SK-N-SH treated with all-trans-retinoic acid at 6 μM for 48 hours (cell line): Measurements from ENCODE around the gene NAGLU.

Experiments
- ATAC-seq: fragments of 200-7000 bp; cut with Tn5 transposase; 3 replicates; pipeline ENCODE4 v1.9.1; 2020; ENCODE audit warnings: mild to moderate bottlenecking, moderate library complexity
- BACH2 ChIP-seq: fragments of 250-450 bp; sonication (Bioruptor Pico); IDR thresholded peaks from 2 replicates; pipeline ENCODE4 v1.9.0; 2021; ENCODE audit warnings: mild to moderate bottlenecking, borderline replicate concordance
- CSDC2 ChIP-seq: fragments of 250-450 bp; sonication (Bioruptor Pico); IDR thresholded peaks from 2 replicates; pipeline ENCODE4 v1.5.0; 2020; ENCODE audit warnings: mild to moderate bottlenecking, moderate library complexity
- ESRRG ChIP-seq: fragments of 250-450 bp; sonication (Bioruptor Pico); IDR thresholded peaks from 2 replicates; pipeline ENCODE4 v1.6.1; 2021; ENCODE audit warnings: mild to moderate bottlenecking
- GLIS3 ChIP-seq: fragments of 250-450 bp; sonication (Bioruptor Pico); IDR thresholded peaks from 2 replicates; pipeline ENCODE4 v1.5.0; 2020; ENCODE audit warnings: mild to moderate bottlenecking, moderate library complexity
- ISL1 ChIP-seq: fragments of 250-450 bp; sonication (Bioruptor Pico); IDR thresholded peaks from 2 replicates; pipeline ENCODE4 v2.1.2; 2022; ENCODE audit warnings: mild to moderate bottlenecking, moderate library complexity
- OSR1 ChIP-seq: fragments of 250-450 bp; sonication (Bioruptor Pico); IDR thresholded peaks from 2 replicates; pipeline ENCODE4 v1.8.0; 2022; ENCODE audit warnings: moderate library complexity, mild to moderate bottlenecking, inconsistent platforms
- PATZ1 ChIP-seq: fragments of 250-450 bp; sonication (Bioruptor Pico); IDR thresholded peaks from 2 replicates; pipeline ENCODE4 v1.8.0; 2020; ENCODE audit warnings: mild to moderate bottlenecking, moderate library complexity, borderline replicate concordance
- POU6F1 ChIP-seq: fragments of 250-450 bp; sonication (Bioruptor Pico); IDR thresholded peaks from 2 replicates; pipeline ENCODE4 v1.8.0; 2021; ENCODE audit warnings: low read depth, mild to moderate bottlenecking, moderate library complexity, borderline replicate concordance
- RARB ChIP-seq: fragments of 250-450 bp; sonication (Bioruptor Pico); IDR thresholded peaks from 2 replicates; pipeline ENCODE4 v1.8.0; 2021; ENCODE audit warnings: mild to moderate bottlenecking, moderate library complexity
- SNAI2 ChIP-seq: fragments of 250-450 bp; sonication (Bioruptor Pico); IDR thresholded peaks from 2 replicates; pipeline ENCODE4 v1.5.0; 2020; ENCODE audit warnings: mild to moderate bottlenecking, moderate library complexity
- TCF4 ChIP-seq: fragments of 250-450 bp; sonication (Bioruptor Pico); IDR thresholded peaks from 2 replicates; pipeline ENCODE4 v1.8.0; 2021; ENCODE audit warnings: mild to moderate bottlenecking, moderate library complexity, borderline replicate concordance
- TOX ChIP-seq: fragments of 250-450 bp; sonication (Bioruptor Pico); IDR thresholded peaks from 2 replicates; pipeline ENCODE4 v1.8.0; 2021; ENCODE audit warnings: mild to moderate bottlenecking, moderate library complexity, borderline replicate concordance
- ZC3H10 ChIP-seq: fragments of 250-450 bp; sonication (Bioruptor Pico); IDR thresholded peaks from 2 replicates; pipeline ENCODE4 v1.5.1; 2021; ENCODE audit warnings: mild to moderate bottlenecking, moderate library complexity
- ZFP3 ChIP-seq: fragments of 250-450 bp; sonication (Bioruptor Pico); IDR thresholded peaks from 2 replicates; pipeline ENCODE4 v1.5.0; 2020; ENCODE audit warnings: mild to moderate bottlenecking, moderate library complexity
- ZNF70 ChIP-seq: fragments of 450-650 bp; formaldehyde crosslinking; IDR thresholded peaks from 2 replicates; pipeline ENCODE4 v1.5.0; 2020; ENCODE audit warnings: mild to moderate bottlenecking, moderate library complexity
- ZNF8 ChIP-seq: fragments of 450-650 bp; formaldehyde crosslinking; IDR thresholded peaks from 2 replicates; pipeline ENCODE4 v1.5.0; 2020; ENCODE audit warnings: mild to moderate bottlenecking, moderate library complexity
- TF ChIP-seq, protein P1 (sequence below): fragments of 250-450 bp; sonication (Bioruptor Pico); IDR thresholded peaks from 2 replicates; pipeline ENCODE4 v1.5.1; 2020; ENCODE audit warnings: low read depth, mild to moderate bottlenecking, moderate library complexity
- TF ChIP-seq, protein P2 (sequence below): fragments of 250-450 bp; sonication (Bioruptor Pico); IDR thresholded peaks from 2 replicates; pipeline ENCODE4 v1.5.1; 2021; ENCODE audit warnings: mild to moderate bottlenecking, moderate library complexity

The NAGLU gene

DNA sequence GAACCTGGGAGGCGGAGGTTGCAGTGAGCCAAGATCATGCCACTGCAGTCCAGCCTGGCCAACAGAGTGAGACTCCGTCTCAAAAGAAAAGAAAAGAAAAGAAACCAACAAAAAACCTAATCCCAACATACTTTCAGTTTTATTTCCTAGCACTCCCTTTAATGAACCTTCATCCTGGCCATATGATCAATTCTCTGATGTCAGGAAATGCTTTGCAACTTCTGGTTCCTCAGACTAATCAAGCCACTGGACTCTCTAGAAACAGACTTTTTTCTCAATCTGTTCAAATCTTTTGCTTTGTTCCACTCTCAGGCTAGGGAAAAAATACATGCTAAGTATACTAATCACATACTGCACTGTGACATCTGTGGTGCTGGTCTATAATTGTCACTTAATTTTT is 54.8 kb downstream of the NAGLU start (continued):
- TF ChIP-seq POU6F1 (CRISPR knock-in tag) (no peak), OSR1 (CRISPR knock-in tag) (no peak), ISL1 (CRISPR knock-in tag) (no peak), ZC3H10 (CRISPR knock-in tag) (no peak)
- TF ChIP-seq, protein P1, sequence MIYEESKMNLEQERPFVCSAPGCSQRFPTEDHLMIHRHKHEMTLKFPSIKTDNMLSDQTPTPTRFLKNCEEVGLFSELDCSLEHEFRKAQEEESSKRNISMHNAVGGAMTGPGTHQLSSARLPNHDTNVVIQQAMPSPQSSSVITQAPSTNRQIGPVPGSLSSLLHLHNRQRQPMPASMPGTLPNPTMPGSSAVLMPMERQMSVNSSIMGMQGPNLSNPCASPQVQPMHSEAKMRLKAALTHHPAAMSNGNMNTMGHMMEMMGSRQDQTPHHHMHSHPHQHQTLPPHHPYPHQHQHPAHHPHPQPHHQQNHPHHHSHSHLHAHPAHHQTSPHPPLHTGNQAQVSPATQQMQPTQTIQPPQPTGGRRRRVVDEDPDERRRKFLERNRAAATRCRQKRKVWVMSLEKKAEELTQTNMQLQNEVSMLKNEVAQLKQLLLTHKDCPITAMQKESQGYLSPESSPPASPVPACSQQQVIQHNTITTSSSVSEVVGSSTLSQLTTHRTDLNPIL (CRISPR knock-in tag), result no peak
- TF ChIP-seq, protein P2, sequence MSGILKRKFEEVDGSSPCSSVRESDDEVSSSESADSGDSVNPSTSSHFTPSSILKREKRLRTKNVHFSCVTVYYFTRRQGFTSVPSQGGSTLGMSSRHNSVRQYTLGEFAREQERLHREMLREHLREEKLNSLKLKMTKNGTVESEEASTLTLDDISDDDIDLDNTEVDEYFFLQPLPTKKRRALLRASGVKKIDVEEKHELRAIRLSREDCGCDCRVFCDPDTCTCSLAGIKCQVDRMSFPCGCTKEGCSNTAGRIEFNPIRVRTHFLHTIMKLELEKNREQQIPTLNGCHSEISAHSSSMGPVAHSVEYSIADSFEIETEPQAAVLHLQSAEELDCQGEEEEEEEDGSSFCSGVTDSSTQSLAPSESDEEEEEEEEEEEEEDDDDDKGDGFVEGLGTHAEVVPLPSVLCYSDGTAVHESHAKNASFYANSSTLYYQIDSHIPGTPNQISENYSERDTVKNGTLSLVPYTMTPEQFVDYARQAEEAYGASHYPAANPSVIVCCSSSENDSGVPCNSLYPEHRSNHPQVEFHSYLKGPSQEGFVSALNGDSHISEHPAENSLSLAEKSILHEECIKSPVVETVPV (CRISPR knock-in tag), result no peak

GRCh38 chr17:42591411-42591810 is 55.4 kb downstream of the NAGLU start:
- ATAC-seq, result no peak

More at GRCh38 chr17:42591411-42591810, 55.4 kb downstream of the NAGLU start:
- TF ChIP-seq PATZ1 (no peak), ZNF70 (CRISPR knock-in tag) (no peak), ZNF8 (CRISPR knock-in tag) (no peak), ZC3H10 (CRISPR knock-in tag) (no peak), RARB (no peak), ISL1 (CRISPR knock-in tag) (no peak), TCF4 (CRISPR knock-in tag) (no peak), ESRRG (CRISPR knock-in tag) (no peak), SNAI2 (CRISPR knock-in tag) (no peak), BACH2 (CRISPR knock-in tag) (no peak), CSDC2 (CRISPR knock-in tag) (no peak), GLIS3 (CRISPR knock-in tag) (no peak), ZFP3 (CRISPR knock-in tag) (no peak), TOX (CRISPR knock-in tag) (no peak), OSR1 (CRISPR knock-in tag) (no peak), POU6F1 (CRISPR knock-in tag) (no peak)
- TF ChIP-seq, protein P2 (CRISPR knock-in tag), result no peak
- TF ChIP-seq, protein P1 (CRISPR knock-in tag), result no peak
